ENCODE results near the gene MLX.

DNA sequence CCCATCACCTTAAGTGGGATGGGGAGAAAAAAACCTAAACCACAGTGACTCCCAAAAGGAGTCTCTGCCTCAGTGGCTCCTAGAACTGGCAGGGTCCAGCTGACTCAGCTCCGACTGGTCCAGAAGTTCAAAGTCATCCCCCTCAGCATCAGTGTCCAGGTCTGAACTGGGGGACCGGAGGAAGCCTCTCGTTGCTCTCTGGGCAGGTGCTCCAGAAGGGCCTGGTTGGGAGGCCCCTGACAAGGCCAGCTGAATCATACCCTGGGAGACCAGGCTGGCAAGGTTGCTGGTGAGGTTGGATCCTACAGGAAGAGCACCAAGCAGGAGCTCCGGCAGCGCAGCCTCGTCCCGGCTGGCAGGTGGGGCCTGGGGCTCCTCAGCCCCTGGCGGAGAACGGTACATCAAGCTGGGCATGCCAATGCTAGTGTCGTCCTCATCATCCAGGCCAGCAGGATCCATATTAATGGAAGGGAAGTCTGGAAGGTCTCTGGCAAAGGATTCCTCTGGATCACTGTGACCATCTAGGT, 14.9 kb downstream of the MLX start:
- TF ChIP-seq POLR2AphosphoS5 (IDR thresholded peaks at IDR 0.05; ENCODE audit: low read depth, low read length) (no peak), TAF1 (IDR thresholded peaks at IDR 0.05; ENCODE audit: borderline replicate concordance, insufficient read depth, low read length) (no peak)

All from PFSK-1 (cell line).